ENCODE data around the gene CPXM2. TPM values are rescaled to one million over a fixed set of nuclear protein-coding genes. Genes with fewer than 3 reads are reported as not detected.

The CPXM2 gene
- total RNA-seq, 3 donors from 2014 or later (not counting 1 experiment from before 2014, with no cell fraction given), result not detected

- no peak overlapping the region for H3K27ac Mint-ChIP-seq
- H3K9me3 ChIP-seq (ENCODE audit: control insufficient read depth, insufficient read depth, low read length), result no peaks in the 10 kb centered on the region
- intact Hi-C loops (cut with micrococcal nuclease), result no loop called here
Measured at GRCh38 chr10:123717336-123717735, 174.3 kb downstream of the CPXM2 start.

GRCh38 chr10:123715546-123715945 is 176.1 kb downstream of the CPXM2 start:
- Mint-ChIP-seq H3K4me1 (no peaks in the 10 kb centered on the region), H3K4me3 (no peak overlapping the region), H3K27me3 (ENCODE audit: low read depth in 2 of 2) (peaks cover 9 to 10% of the 10 kb centered on the region in 2 donors), H3K36me3 (no peaks in the 10 kb centered on the region), H3K9me3 (no peaks in the 10 kb centered on the region), H3K27ac (no peak overlapping the region)
- H3K9me3 ChIP-seq (ENCODE audit: control insufficient read depth, insufficient read depth, low read length), result no peaks in the 10 kb centered on the region
- H3K4me3 ChIP-seq (ENCODE audit: low read length), result no peak overlapping the region
- no peaks in the 10 kb centered on the region for H3K4me1 ChIP-seq (ENCODE audit: control insufficient read depth, insufficient read depth, low read length)
- 61% methylated on average over 2 of the region's 2 CpGs for WGBS (ENCODE audit: insufficient coverage)
- no peaks in the 10 kb centered on the region for H3K36me3 ChIP-seq (ENCODE audit: control insufficient read depth, insufficient read depth, low read length)
- intact Hi-C loops (cut with micrococcal nuclease), result no loop called here
- H3K27ac ChIP-seq (ENCODE audit: low read length), result no peak overlapping the region
- no peak for DNase-seq
- H3K27me3 ChIP-seq (ENCODE audit: control insufficient read depth, insufficient read depth, low read length), result no peaks in the 10 kb centered on the region
- TF ChIP-seq, protein P1, sequence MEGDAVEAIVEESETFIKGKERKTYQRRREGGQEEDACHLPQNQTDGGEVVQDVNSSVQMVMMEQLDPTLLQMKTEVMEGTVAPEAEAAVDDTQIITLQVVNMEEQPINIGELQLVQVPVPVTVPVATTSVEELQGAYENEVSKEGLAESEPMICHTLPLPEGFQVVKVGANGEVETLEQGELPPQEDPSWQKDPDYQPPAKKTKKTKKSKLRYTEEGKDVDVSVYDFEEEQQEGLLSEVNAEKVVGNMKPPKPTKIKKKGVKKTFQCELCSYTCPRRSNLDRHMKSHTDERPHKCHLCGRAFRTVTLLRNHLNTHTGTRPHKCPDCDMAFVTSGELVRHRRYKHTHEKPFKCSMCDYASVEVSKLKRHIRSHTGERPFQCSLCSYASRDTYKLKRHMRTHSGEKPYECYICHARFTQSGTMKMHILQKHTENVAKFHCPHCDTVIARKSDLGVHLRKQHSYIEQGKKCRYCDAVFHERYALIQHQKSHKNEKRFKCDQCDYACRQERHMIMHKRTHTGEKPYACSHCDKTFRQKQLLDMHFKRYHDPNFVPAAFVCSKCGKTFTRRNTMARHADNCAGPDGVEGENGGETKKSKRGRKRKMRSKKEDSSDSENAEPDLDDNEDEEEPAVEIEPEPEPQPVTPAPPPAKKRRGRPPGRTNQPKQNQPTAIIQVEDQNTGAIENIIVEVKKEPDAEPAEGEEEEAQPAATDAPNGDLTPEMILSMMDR (IDR thresholded peaks at IDR 0.05), result no peak
- ATAC-seq, result no peak

More at GRCh38 chr10:123717336-123717735, 174.3 kb downstream of the CPXM2 start:
- TF ChIP-seq, protein P1 (IDR thresholded peaks at IDR 0.05), result no peak
- no peak for ATAC-seq
- Mint-ChIP-seq H3K36me3 (no peaks in the 10 kb centered on the region), H3K4me1 (no peaks in the 10 kb centered on the region), H3K9me3 (no peaks in the 10 kb centered on the region), H3K4me3 (no peak overlapping the region), H3K27me3 (ENCODE audit: low read depth in 2 of 2) (peaks cover 9 to 17% of the 10 kb centered on the region in 2 donors)
- Histone ChIP-seq H3K36me3 (ENCODE audit: control insufficient read depth, insufficient read depth, low read length) (no peaks in the 10 kb centered on the region), H3K27me3 (ENCODE audit: control insufficient read depth, insufficient read depth, low read length) (no peaks in the 10 kb centered on the region), H3K4me1 (ENCODE audit: control insufficient read depth, insufficient read depth, low read length) (no peaks in the 10 kb centered on the region), H3K4me3 (ENCODE audit: low read length) (no peak overlapping the region), H3K27ac (ENCODE audit: low read length) (no peak overlapping the region)
- DNase-seq, result no peak
- 85% methylated on average over 4 of the region's 4 CpGs for WGBS (ENCODE audit: insufficient coverage)

DNA sequence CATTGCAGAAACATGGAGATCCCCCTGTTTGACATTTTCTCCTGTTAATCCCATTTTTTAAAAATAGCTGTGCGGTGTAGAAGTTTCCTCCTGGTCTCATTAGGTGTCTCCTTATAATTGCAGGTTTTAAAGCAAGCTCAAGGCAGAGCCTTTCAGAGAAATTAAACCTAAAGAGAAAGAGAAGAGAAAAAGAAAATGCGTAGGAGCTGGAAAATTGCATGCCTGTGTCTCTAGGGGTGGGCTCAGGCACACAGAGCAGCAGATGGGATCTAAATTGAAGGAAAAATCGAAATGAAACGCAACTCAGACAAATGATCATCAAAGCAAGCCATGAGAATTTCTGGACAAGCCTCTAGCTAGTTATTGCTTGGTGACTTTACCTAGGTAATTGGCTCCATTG is 185.4 kb downstream of the CPXM2 start:
- Mint-ChIP-seq H3K36me3 (no peaks in the 10 kb centered on the region), H3K27ac (no peak overlapping the region), H3K9me3 (no peaks in the 10 kb centered on the region), H3K27me3 (ENCODE audit: low read depth in 2 of 2) (peaks cover 14 to 20% of the 10 kb centered on the region in 2 donors), H3K4me3 (no peak overlapping the region), H3K4me1 (no peaks in the 10 kb centered on the region)
- ATAC-seq (no peak), DNase-seq (no peak)
- Histone ChIP-seq H3K36me3 (ENCODE audit: control insufficient read depth, insufficient read depth, low read length) (no peaks in the 10 kb centered on the region), H3K27ac (ENCODE audit: low read length) (no peak overlapping the region), H3K4me3 (ENCODE audit: low read length) (no peak overlapping the region), H3K27me3 (ENCODE audit: control insufficient read depth, insufficient read depth, low read length) (no peaks in the 10 kb centered on the region), H3K4me1 (ENCODE audit: control insufficient read depth, insufficient read depth, low read length) (no peaks in the 10 kb centered on the region), H3K9me3 (ENCODE audit: control insufficient read depth, insufficient read depth, low read length) (no peaks in the 10 kb centered on the region)
- TF ChIP-seq, protein P1 (IDR thresholded peaks at IDR 0.05), result no peak
- intact Hi-C loops (cut with micrococcal nuclease), result no loop called here
- 64% methylated on average over 4 of the region's 4 CpGs for WGBS (ENCODE audit: insufficient coverage)

GRCh38 chr10:123704812-123705211 is 186.8 kb downstream of the CPXM2 start:
- H3K27me3 Mint-ChIP-seq (ENCODE audit: low read depth in 2 of 2), result peaks cover 14 to 21% of the 10 kb centered on the region in 2 donors
- TF ChIP-seq, protein P1 (IDR thresholded peaks at IDR 0.05), result no peak
- H3K9me3 Mint-ChIP-seq, result no peaks in the 10 kb centered on the region

More at GRCh38 chr10:123704812-123705211, 186.8 kb downstream of the CPXM2 start:
- H3K27me3 ChIP-seq (ENCODE audit: control insufficient read depth, insufficient read depth, low read length), result no peaks in the 10 kb centered on the region
- H3K36me3 Mint-ChIP-seq, result no peaks in the 10 kb centered on the region
- ATAC-seq, result no peak
- H3K4me1 ChIP-seq (ENCODE audit: control insufficient read depth, insufficient read depth, low read length), result no peaks in the 10 kb centered on the region
- H3K27ac ChIP-seq (ENCODE audit: low read length), result no peak overlapping the region
- no peak overlapping the region for H3K4me3 ChIP-seq (ENCODE audit: low read length)
- DNase-seq, result no peak
- WGBS (ENCODE audit: insufficient coverage), result 10% methylated on average over 6 of the region's 6 CpGs
- no peaks in the 10 kb centered on the region for H3K36me3 ChIP-seq (ENCODE audit: control insufficient read depth, insufficient read depth, low read length)
- intact Hi-C loops (cut with micrococcal nuclease), result no loop called here
- no peak overlapping the region for H3K4me3 Mint-ChIP-seq
- H3K27ac Mint-ChIP-seq, result no peak overlapping the region
- H3K9me3 ChIP-seq (ENCODE audit: control insufficient read depth, insufficient read depth, low read length), result no peaks in the 10 kb centered on the region
- no peaks in the 10 kb centered on the region for H3K4me1 Mint-ChIP-seq
